ENCODE data around the gene PDE6D. TPM values are rescaled to one million over a fixed set of nuclear protein-coding genes. Genes with fewer than 3 reads are reported as not detected.

PDE6D gene
- total and polyA plus RNA-seq, 8 donors, result 1.7 to 29.4 (median 24.1) TPM; not detected in 1

GRCh38 chr2:231688719-231689118 lies 92.4 kb downstream of the PDE6D start:
- H3K36me3 ChIP-seq, result no peaks in the 10 kb centered on the region
- H3K27me3 ChIP-seq, result no peaks in the 10 kb centered on the region
- TF ChIP-seq POLR2A (IDR thresholded peaks at IDR 0.05), result no peak
- intact Hi-C loops (cut with DNase I; ENCODE audit: low total_unique reads), result no loop called here
- no peak overlapping the region for H3K27ac ChIP-seq
- no peak overlapping the region for H3K4me3 ChIP-seq
- no peaks in the 10 kb centered on the region for H3K9me3 ChIP-seq
- H3K4me1 ChIP-seq, result peaks cover 0 to 7% (median 7%) of the 10 kb centered on the region in 4 donors
- WGBS, 5 donors, result 81 to 90% (median 86%) methylated on average over 12 to 17 of the region's 17 CpGs
- DNase-seq, result no peak

GRCh38 chr2:231687961-231688360 lies 93.1 kb downstream of the PDE6D start:
- no peaks in the 10 kb centered on the region for H3K36me3 ChIP-seq
- H3K9me3 ChIP-seq, result no peaks in the 10 kb centered on the region
- TF ChIP-seq POLR2A (IDR thresholded peaks at IDR 0.05) (no peak), CTCF (IDR thresholded peaks at IDR 0.05) (no peak), EP300 (IDR thresholded peaks at IDR 0.05) (no peak)
- no peak for DNase-seq
- 85 to 95% (median 93%) methylated on average over 4 of the region's 4 CpGs for WGBS, 5 donors
- no peak overlapping the region for H3K27ac ChIP-seq
- H3K4me3 ChIP-seq, result no peak overlapping the region
- peaks cover 4 to 14% (median 7%) of the 10 kb centered on the region in 4 donors for H3K4me1 ChIP-seq
- intact Hi-C loops (cut with DNase I; ENCODE audit: low total_unique reads), result no loop called here
- no peaks in the 10 kb centered on the region for H3K27me3 ChIP-seq

GRCh38 chr2:231687133-231687852 lies 93.8 kb downstream of the PDE6D start:
- Histone ChIP-seq H3K27ac (no peak overlapping the region), H3K4me1 (peaks cover 4 to 21% (median 8%) of the 10 kb centered on the region in 4 donors), H3K36me3 (no peaks in the 10 kb centered on the region), H3K4me3 (no peak overlapping the region), H3K9me3 (no peaks in the 10 kb centered on the region), H3K27me3 (no peaks in the 10 kb centered on the region)
- intact Hi-C loops (cut with DNase I; ENCODE audit: low total_unique reads), result no loop called here
- TF ChIP-seq CTCF (IDR thresholded peaks at IDR 0.05), result peak in 5 of 7 experiments; percentile 17 to 63 (median 50)
- TF ChIP-seq POLR2AphosphoS5 (IDR thresholded peaks at IDR 0.05), result no peak
- whole genome bisulfite sequencing, 5 donors, result 34 to 60% (median 40%) methylated on average over 4 to 14 of the region's 14 CpGs
- peak; percentile 72 to 79 for DNase-seq

- no peak overlapping the region for H3K27ac ChIP-seq
- H3K4me3 ChIP-seq, result no peak overlapping the region
- no peak for TF ChIP-seq EP300 (IDR thresholded peaks at IDR 0.05)
- TF ChIP-seq POLR2AphosphoS5 (IDR thresholded peaks at IDR 0.05), result no peak
- no peak for TF ChIP-seq POLR2A (IDR thresholded peaks at IDR 0.05)
- TF ChIP-seq CTCF (IDR thresholded peaks at IDR 0.05), result no peak
- no peaks in the 10 kb centered on the region for H3K9me3 ChIP-seq
- DNase-seq, result no peak
- WGBS, 5 donors, result 87 to 91% (median 88%) methylated on average over 9 to 11 of the region's 11 CpGs
- H3K4me1 ChIP-seq, result peaks cover 11 to 30% (median 16%) of the 10 kb centered on the region in 4 donors
- H3K27me3 ChIP-seq, result no peaks in the 10 kb centered on the region
- H3K36me3 ChIP-seq, result no peaks in the 10 kb centered on the region
- intact Hi-C loops (cut with DNase I; ENCODE audit: low total_unique reads), result no loop called here
These were observed 94.6 kb downstream of the PDE6D start for GRCh38 chr2:231686192-231687100.
